Right atrium auricular region (tissue), 2 donors: ENCODE measurements around the gene GRIK1. TPM values are rescaled to one million over a fixed set of nuclear protein-coding genes. Genes with fewer than 3 reads are reported as not detected.

Experiments used
- DNase-seq: peaks from one replicate; pipeline ENCODE4 v3.0.0-alpha.2; 2019; ENCODE audit warnings: low spot score
- H3K27ac ChIP-seq, 2 donors: fragments of 200-600 bp; sonication (generic); 1 replicate in 1 of 2; 2 replicates in 1 of 2; pipeline ENCODE4 v1.5.1; 2016 to 2019
- H3K27me3 ChIP-seq, 2 donors: fragments of 200-600 bp; sonication (generic); one replicate each; pipeline versions ENCODE4 v1.5.1 to v1.6.0; 2017 to 2019
- H3K36me3 ChIP-seq: fragments of 200-600 bp; sonication (generic); one replicate; pipeline ENCODE4 v1.5.1; 2016
- H3K4me1 ChIP-seq, 2 donors: fragments of 200-600 bp; sonication (generic); one replicate each; pipeline versions ENCODE4 v1.5.1 to v1.6.0; 2017 to 2019
- H3K4me3 ChIP-seq, 2 donors: fragments of 200-600 bp; sonication (generic); 1 replicate in 1 of 2; 2 replicates in 1 of 2; pipeline ENCODE4 v1.5.1; 2017 to 2019; ENCODE audit warnings: mild to moderate bottlenecking in 1 of 2, moderate library complexity in 1 of 2
- H3K9me3 ChIP-seq, 2 donors: fragments of 200-600 bp; sonication (generic); one replicate each; pipeline ENCODE4 v1.5.1; 2019
- CTCF ChIP-seq, 2 donors: fragments of 200-600 bp; sonication (generic); IDR thresholded peaks; one replicate each; pipeline ENCODE4 v1.5.1; 2019; ENCODE audit warnings: antibody characterized with exemption in 2 of 2
- total RNA-seq, 2 donors: library from RNA; depleted of rRNA; stranded (reverse); fragments of >200 nt; gene quantifications; one replicate each; pipeline ENCODE4 v1.1.0, GENCODE V29; 2016

The GRIK1 gene
- total RNA-seq, 2 donors from 2014 or later, result not detected

DNA sequence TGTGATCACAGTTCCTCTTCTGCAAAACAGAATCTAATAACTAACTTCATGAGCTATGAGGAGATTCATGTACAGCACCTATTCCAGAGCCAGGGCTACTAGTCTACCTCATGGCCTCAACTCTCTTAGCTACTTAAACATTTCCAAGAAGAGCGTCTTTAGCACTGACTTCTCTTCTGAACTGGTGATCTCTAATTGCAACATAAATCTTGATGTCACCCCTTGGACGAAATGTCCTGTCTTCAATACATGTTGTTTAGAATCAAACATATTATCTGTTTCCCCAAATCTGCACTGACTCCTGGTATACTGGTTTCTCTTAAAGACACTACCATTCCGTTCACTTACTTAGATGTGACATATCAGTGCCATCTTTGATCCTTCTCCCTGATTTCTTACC, 88.2 kb downstream of the GRIK1 start:
- DNase-seq, result no peak
- no peaks in the 10 kb centered on the region for H3K36me3 ChIP-seq
- no peak overlapping the region for H3K4me3 ChIP-seq
- no peak overlapping the region for H3K27ac ChIP-seq
- no peaks in the 10 kb centered on the region for H3K27me3 ChIP-seq
- no peak for TF ChIP-seq CTCF (IDR thresholded peaks at IDR 0.05)
- H3K9me3 ChIP-seq, result no peaks in the 10 kb centered on the region
- H3K4me1 ChIP-seq, result no peaks in the 10 kb centered on the region

DNA sequence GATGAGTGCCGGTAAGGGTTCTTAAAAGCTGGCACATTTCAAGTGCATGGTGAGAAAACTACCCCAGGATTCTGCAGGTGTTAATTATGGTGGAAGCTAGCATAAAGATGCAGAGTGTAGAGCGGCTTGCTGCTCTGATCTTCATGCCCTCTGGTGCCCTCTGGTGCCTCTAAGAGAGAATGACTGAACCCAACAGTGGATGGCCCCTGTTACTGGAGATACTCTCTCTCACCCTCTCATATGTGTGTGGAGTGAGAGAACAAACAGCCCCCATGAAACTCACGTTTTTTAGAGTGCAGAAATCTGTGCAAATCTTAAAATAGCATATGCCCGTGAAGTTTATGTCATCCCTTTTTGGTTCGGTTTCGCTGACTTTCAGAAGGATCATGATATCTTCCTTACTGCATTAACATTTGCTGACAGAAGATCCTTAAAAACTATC, 90.0 kb downstream of the GRIK1 start:
- no peaks in the 10 kb centered on the region for H3K9me3 ChIP-seq
- no peak overlapping the region for H3K4me3 ChIP-seq
- H3K27me3 ChIP-seq, result no peaks in the 10 kb centered on the region
- H3K4me1 ChIP-seq, result no peaks in the 10 kb centered on the region
- TF ChIP-seq CTCF (IDR thresholded peaks at IDR 0.05), result peak; percentile 45 to 80
- no peaks in the 10 kb centered on the region for H3K36me3 ChIP-seq
- no peak for DNase-seq
- H3K27ac ChIP-seq, result no peak overlapping the region

DNA sequence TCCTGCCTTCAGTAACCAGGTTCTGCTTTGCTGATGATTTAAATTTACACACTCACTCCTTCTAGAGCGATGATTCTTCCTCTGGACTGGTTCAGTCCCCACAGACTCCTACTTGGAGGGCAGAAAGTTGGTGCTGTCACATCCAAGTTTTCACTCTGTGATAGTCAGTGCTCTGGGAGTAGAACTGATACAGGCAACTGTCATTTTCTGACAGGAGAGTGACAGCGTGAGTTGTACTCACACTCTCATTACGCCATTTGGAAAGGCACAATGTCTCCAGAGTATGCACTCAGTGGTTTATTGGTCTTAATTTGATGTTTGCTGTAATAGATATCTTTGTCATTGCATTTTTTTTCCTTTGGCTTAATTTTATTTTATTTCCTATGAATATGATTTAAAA, 96.0 kb downstream of the GRIK1 start:
- Histone ChIP-seq H3K36me3 (no peaks in the 10 kb centered on the region), H3K4me3 (no peak overlapping the region), H3K27me3 (no peaks in the 10 kb centered on the region), H3K4me1 (no peaks in the 10 kb centered on the region), H3K27ac (no peak overlapping the region), H3K9me3 (no peaks in the 10 kb centered on the region)
- TF ChIP-seq CTCF (IDR thresholded peaks at IDR 0.05), result no peak
- DNase-seq, result no peak

DNA sequence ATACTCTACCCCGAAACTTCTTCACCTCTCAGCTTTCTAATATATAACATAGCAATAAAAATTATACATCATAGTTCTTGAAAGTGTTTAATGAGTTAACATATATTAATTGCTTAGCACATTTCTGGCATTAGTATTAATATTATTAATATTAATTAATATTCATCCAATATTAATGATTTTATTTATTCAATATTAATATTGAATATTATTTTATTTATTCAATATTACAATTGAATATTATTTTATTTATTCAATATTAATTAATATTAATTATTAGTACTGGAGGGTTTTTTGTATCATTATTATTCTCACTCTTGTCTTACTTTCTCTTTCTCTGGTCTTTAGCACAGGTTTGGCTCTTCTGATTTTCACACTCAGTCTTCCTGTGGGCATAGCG, 105.2 kb downstream of the GRIK1 start:
- Histone ChIP-seq H3K9me3 (no peaks in the 10 kb centered on the region), H3K4me1 (no peaks in the 10 kb centered on the region), H3K36me3 (no peaks in the 10 kb centered on the region), H3K27ac (no peak overlapping the region), H3K27me3 (no peaks in the 10 kb centered on the region), H3K4me3 (no peak overlapping the region)
- no peak for DNase-seq
- no peak for TF ChIP-seq CTCF (IDR thresholded peaks at IDR 0.05)

DNA sequence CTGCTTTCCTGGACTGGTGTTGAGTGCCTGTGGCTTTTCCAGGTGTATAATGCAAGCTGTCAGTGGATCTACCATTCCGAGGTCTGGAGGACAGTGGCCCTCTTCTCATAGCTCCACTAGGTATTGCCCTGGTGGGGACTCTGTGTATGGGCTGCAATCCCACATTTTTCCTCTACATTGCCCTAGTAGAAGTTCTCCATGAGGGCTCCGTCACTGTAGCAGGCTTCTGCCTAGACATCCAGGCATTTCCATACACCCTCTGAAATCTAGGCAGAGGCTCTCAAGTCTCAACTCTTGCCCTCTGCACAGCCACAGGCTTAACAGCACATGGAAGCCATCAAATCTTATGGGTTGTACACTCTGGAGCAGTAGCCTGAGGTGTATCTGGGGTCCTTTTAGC, 107.6 kb downstream of the GRIK1 start:
- no peaks in the 10 kb centered on the region for H3K27me3 ChIP-seq
- no peaks in the 10 kb centered on the region for H3K4me1 ChIP-seq
- peaks cover 0 to 13% of the 10 kb centered on the region in 2 donors for H3K9me3 ChIP-seq
- H3K36me3 ChIP-seq, result no peaks in the 10 kb centered on the region
- no peak for DNase-seq
- no peak overlapping the region for H3K4me3 ChIP-seq
- no peak overlapping the region for H3K27ac ChIP-seq
- TF ChIP-seq CTCF (IDR thresholded peaks at IDR 0.05), result no peak

DNA sequence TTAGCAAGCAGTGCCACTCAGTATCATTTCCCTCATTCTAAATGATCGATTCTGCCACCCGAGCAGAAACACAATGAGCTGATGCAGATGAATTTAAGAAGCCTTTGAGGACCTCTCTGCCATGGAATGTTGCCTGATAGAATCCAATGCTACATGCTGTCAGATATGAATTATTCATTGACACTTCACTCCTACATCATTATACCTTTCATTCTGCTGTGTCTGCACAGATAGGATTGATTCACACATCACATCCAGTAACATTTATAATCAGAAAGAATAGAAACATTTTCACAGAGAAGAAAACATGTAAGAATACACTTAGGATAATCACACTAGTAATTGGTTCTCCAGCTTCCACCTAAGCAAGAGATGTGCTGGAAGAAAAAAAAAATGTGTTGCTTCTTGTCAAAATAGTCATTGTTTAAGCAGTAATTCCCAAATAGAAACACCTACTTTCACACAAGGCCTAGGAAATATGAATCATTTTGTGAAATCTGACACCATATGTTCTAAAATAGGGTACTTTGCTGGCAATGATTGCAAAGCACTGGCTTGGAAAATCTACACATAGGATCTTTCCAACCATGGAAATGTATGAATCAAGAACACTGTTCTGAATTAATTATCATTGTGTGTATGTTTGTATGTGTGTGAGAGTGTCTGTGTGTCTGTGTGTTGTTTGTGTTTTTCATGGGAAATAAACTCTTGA, 110.1 kb downstream of the GRIK1 start:
- TF ChIP-seq CTCF (IDR thresholded peaks at IDR 0.05), result no peak
- H3K27ac ChIP-seq, result no peak overlapping the region
- H3K27me3 ChIP-seq, result no peaks in the 10 kb centered on the region
- no peaks in the 10 kb centered on the region for H3K4me1 ChIP-seq
- H3K36me3 ChIP-seq, result no peaks in the 10 kb centered on the region
- H3K4me3 ChIP-seq, result no peak overlapping the region
- peaks cover 0 to 13% of the 10 kb centered on the region in 2 donors for H3K9me3 ChIP-seq
- no peak for DNase-seq
